HCT116 (cell line): ENCODE data around the gene APOB. TPM values are rescaled to one million over a fixed set of nuclear protein-coding genes. Genes with fewer than 3 reads are reported as not detected.

Experiments
- ATAC-seq: fragments of 200-7000 bp; cut with Tn5 transposase; 2 replicates; pipeline ENCODE4 v1.9.1; 2020; ENCODE audit warnings: mild to moderate bottlenecking, moderate library complexity
- BruUV-seq: library from RNA; stranded (reverse); fragments of 400-500 nt; replicated peaks from 2 replicates; lab custom pipeline; 2021; lab: Mats Ljungman, UMichigan
- CTCF ChIA-PET: fragments of 300-600 bp; sonication (Branson Sonifier 250); formaldehyde crosslinking; loops from one replicate; lab custom pipeline; 2021; ENCODE audit warnings: antibody characterized with exemption; lab: Charles Lee
- POLR2A ChIA-PET: fragments of 300-600, 350-600 bp; sonication (Branson Sonifier 250); formaldehyde crosslinking; loops from one replicate; lab custom pipeline; 2021; ENCODE audit warnings: antibody characterized with exemption; lab: Charles Lee
- RAD21 ChIA-PET, 2 experiments: fragments of 300-600 bp; sonication (Branson Sonifier 250); formaldehyde crosslinking; loops; one replicate each; lab custom pipeline; 2023; ENCODE audit warnings: low total read pairs in 2 of 2; ENCODE audit not compliant: uncharacterized antibody in 2 of 2, unreplicated experiment in 2 of 2, low non-redundant PET in 1 of 2; lab: Charles Lee
- DNase-seq: peaks from one replicate; pipeline ENCODE4 v3.0.0-alpha.2; 2010; ENCODE audit warnings: low read depth, low spot score
- H2AFZ ChIP-seq: fragments of 200-600 bp; shearing (Covaris generic), sonication (generic); 2 replicates; pipeline ENCODE4 v1.6.1; 2017; ENCODE audit warnings: low read depth, mixed run types, mixed read lengths, antibody characterized with exemption, low read length; ENCODE audit not compliant: poor library complexity, severe bottlenecking
- H3K27ac ChIP-seq: 2 replicates; pipeline ENCODE4 v1.5.1; 2012; ENCODE audit warnings: low read depth, low read length
- H3K27me3 ChIP-seq: fragments of 200-600 bp; sonication (generic); 2 replicates; pipeline ENCODE4 v1.6.1; 2016; ENCODE audit warnings: mixed run types, low read length, mixed read lengths; ENCODE audit not compliant: insufficient read depth
- H3K36me3 ChIP-seq, 2 experiments: fragments of 200-500 bp in 1 of 2; fragments of 200-600 bp in 1 of 2; sonication (Bioruptor generic) in 1 of 2; sonication (generic) in 1 of 2; 2 replicates each; pipeline versions ENCODE4 v1.5.1 to v1.6.1; 2014 to 2016; ENCODE audit warnings: low read length in 2 of 2, inconsistent platforms in 1 of 2, mixed read lengths in 1 of 2, mixed run types in 1 of 2; ENCODE audit not compliant: insufficient read depth in 2 of 2, control insufficient read depth in 1 of 2
- H3K4me1 ChIP-seq, 2 experiments: fragments of 200-600 bp in 1 of 2; sonication (generic) in 1 of 2; 2 replicates each; pipeline versions ENCODE4 v1.5.1 to v1.6.1; 2012 to 2017; ENCODE audit warnings: low read length in 2 of 2, inconsistent platforms in 1 of 2, mild to moderate bottlenecking in 1 of 2, mixed read lengths in 1 of 2, mixed run types in 1 of 2, moderate library complexity in 1 of 2; ENCODE audit not compliant: insufficient read depth in 2 of 2, control insufficient read depth in 1 of 2
- H3K4me2 ChIP-seq: fragments of 200-600 bp; sonication (generic); 2 replicates; pipeline ENCODE4 v1.6.1; 2017; ENCODE audit warnings: mixed run types, low read length, mixed read lengths
- H3K4me3 ChIP-seq, 2 experiments: fragments of 200-600 bp in 1 of 2; sonication (generic) in 1 of 2; replicated peaks in 1 of 2; 2 replicates each; pipeline ENCODE4 v1.5.1; 2011 to 2016; ENCODE audit warnings: low read length in 2 of 2, control low read depth in 1 of 2, low read depth in 1 of 2, mild to moderate bottlenecking in 1 of 2, mixed read lengths in 1 of 2, mixed run types in 1 of 2
- H3K79me2 ChIP-seq: fragments of 200-600 bp; sonication (generic); 2 replicates; pipeline ENCODE4 v1.6.1; 2017; ENCODE audit warnings: mild to moderate bottlenecking, mixed run types, low read length, moderate library complexity, mixed read lengths; ENCODE audit not compliant: insufficient read depth
- H3K9ac ChIP-seq: fragments of 200-600 bp; sonication (generic); 2 replicates; pipeline ENCODE4 v1.6.1; 2016; ENCODE audit warnings: low read length, mixed read lengths
- H3K9me2 ChIP-seq: fragments of 200-600 bp; sonication (generic), shearing (Covaris generic); 2 replicates; pipeline ENCODE4 v1.6.1; 2017; ENCODE audit warnings: mixed run types, mild to moderate bottlenecking, moderate library complexity; ENCODE audit not compliant: insufficient read depth
- H3K9me3 ChIP-seq, 2 experiments: fragments of 200-500 bp in 1 of 2; fragments of 200-600 bp in 1 of 2; sonication (Bioruptor generic) in 1 of 2; sonication (generic) in 1 of 2; 2 replicates each; pipeline ENCODE4 v1.6.1; 2014 to 2017; ENCODE audit warnings: low read length in 2 of 2, mixed read lengths in 2 of 2, inconsistent platforms in 1 of 2, low read depth in 1 of 2, mild to moderate bottlenecking in 1 of 2, mixed run types in 1 of 2, moderate library complexity in 1 of 2; ENCODE audit not compliant: control insufficient read depth in 1 of 2, insufficient read depth in 1 of 2
- H4K20me1 ChIP-seq: fragments of 200-600 bp; sonication (generic), shearing (Covaris generic); 2 replicates; pipeline ENCODE4 v1.6.1; 2017; ENCODE audit warnings: mixed run types, mild to moderate bottlenecking, moderate library complexity; ENCODE audit not compliant: insufficient read depth
- CBX3 ChIP-seq: IDR thresholded peaks from 2 replicates; pipeline ENCODE4 v1.6.1; 2012; ENCODE audit warnings: low read depth
- EZH2phosphoT487 ChIP-seq: fragments of 200-600 bp; IDR thresholded peaks from 2 replicates; pipeline ENCODE4 v1.6.1; 2018; ENCODE audit warnings: antibody characterized with exemption, borderline replicate concordance
- SRF ChIP-seq: IDR thresholded peaks from 2 replicates; pipeline ENCODE4 v1.6.1; 2012; ENCODE audit warnings: low read depth
- ZBTB33 ChIP-seq: IDR thresholded peaks from 2 replicates; pipeline ENCODE4 v1.6.1; 2011; ENCODE audit warnings: mild to moderate bottlenecking, low read length, moderate library complexity; ENCODE audit not compliant: insufficient replicate concordance; ENCODE audit errors: extremely low read depth
- intact Hi-C: fragments of 100-400 bp; cut with micrococcal nuclease; formaldehyde crosslinking; loops from 2 replicates; pipeline ENCODE4 v1.10.0; 2022
- total RNA-seq: library from RNA; stranded (reverse); gene quantifications from one replicate; pipeline ENCODE4 v1.2.1, GENCODE V29; 2021; ENCODE audit not compliant: unreplicated experiment
- TF ChIP-seq, protein P1 (sequence below): IDR thresholded peaks from 2 replicates; pipeline ENCODE4 v1.6.1; 2012; ENCODE audit warnings: low read depth

APOB gene
- total RNA-seq, 1 experiment from 2014 or later, result 1.6 TPM

DNA sequence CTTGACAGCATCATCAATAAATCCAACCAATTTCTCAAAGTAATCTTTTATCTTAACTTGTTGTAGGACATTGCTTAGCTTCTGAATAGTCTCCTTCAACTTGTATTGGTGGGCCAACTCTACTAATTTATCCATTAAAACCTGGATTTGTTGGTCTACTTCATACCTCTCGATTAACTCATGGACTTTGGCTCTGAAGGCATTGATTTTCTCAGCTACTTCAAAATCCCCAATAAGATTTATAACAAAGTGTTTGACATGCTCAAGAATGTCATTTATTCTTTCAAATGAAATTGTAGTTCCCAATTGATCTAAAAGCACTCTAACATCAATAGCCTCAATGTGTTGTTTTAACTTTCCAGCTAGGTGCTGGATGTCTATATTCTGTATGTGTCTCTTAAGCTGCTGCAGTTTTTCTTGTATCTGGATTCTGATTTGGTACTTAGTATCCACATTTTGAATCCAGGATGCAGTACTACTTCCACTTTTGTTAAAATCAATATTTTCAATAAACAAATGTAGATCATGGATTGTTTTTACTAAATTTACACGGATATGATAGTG is 34.1 kb downstream of the APOB start (continued):
- TF ChIP-seq, protein P1, sequence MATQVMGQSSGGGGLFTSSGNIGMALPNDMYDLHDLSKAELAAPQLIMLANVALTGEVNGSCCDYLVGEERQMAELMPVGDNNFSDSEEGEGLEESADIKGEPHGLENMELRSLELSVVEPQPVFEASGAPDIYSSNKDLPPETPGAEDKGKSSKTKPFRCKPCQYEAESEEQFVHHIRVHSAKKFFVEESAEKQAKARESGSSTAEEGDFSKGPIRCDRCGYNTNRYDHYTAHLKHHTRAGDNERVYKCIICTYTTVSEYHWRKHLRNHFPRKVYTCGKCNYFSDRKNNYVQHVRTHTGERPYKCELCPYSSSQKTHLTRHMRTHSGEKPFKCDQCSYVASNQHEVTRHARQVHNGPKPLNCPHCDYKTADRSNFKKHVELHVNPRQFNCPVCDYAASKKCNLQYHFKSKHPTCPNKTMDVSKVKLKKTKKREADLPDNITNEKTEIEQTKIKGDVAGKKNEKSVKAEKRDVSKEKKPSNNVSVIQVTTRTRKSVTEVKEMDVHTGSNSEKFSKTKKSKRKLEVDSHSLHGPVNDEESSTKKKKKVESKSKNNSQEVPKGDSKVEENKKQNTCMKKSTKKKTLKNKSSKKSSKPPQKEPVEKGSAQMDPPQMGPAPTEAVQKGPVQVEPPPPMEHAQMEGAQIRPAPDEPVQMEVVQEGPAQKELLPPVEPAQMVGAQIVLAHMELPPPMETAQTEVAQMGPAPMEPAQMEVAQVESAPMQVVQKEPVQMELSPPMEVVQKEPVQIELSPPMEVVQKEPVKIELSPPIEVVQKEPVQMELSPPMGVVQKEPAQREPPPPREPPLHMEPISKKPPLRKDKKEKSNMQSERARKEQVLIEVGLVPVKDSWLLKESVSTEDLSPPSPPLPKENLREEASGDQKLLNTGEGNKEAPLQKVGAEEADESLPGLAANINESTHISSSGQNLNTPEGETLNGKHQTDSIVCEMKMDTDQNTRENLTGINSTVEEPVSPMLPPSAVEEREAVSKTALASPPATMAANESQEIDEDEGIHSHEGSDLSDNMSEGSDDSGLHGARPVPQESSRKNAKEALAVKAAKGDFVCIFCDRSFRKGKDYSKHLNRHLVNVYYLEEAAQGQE, result no peak
- TF ChIP-seq SRF (no peak), ZBTB33 (no peak)

- Histone ChIP-seq H3K27ac (no peak overlapping the region), H3K36me3 (no peaks in the 10 kb centered on the region), H3K79me2 (no peaks in the 10 kb centered on the region), H3K4me2 (no peak overlapping the region), H3K27me3 (peaks cover 64% of the 10 kb centered on the region), H3K9ac (no peak overlapping the region), H3K9me3 (no peaks in the 10 kb centered on the region), H3K4me3 (no peak overlapping the region), H3K4me1 (no peaks in the 10 kb centered on the region), H2AFZ (no peak overlapping the region), H3K9me2 (no peaks in the 10 kb centered on the region; the same call in 1 of the 2 replicates), H4K20me1 (no peaks in the 10 kb centered on the region)
- CTCF ChIA-PET, result no interaction called here
- no peak for ATAC-seq
- POLR2A ChIA-PET, result no interaction called here
- TF ChIP-seq CBX3, result no peak
- no peak for TF ChIP-seq EZH2phosphoT487
- RAD21 ChIA-PET, result no interaction called here
- DNase-seq, result no peak
- BruUV-seq, result no TSS peak
- intact Hi-C loops, result no loop called here
Measured at GRCh38 chr2:21008790-21009661, 34.8 kb downstream of the APOB start.
